Cortex of kidney (tissue), 1 donor: ENCODE data around the gene TTC3.

Source experiments
- DNase-seq: peaks from one replicate; lab custom pipeline; 2025; lab: John Stamatoyannopoulos, UW

Gene TTC3

GRCh38 chr21:37226041-37226920 lies 153.2 kb downstream of the TTC3 start:
- no peak for DNase-seq

- DNase-seq = no peak
Measured at GRCh38 chr21:37227071-37228002, 154.3 kb downstream of the TTC3 start.

- DNase-seq = no peak
Measured at GRCh38 chr21:37228003-37228400, 154.9 kb downstream of the TTC3 start.

- DNase-seq = no peak
Measured at GRCh38 chr21:37230632-37231248, 157.7 kb downstream of the TTC3 start.

- no peak for DNase-seq
Measured at GRCh38 chr21:37231249-37231645, 158.2 kb downstream of the TTC3 start.

GRCh38 chr21:37231671-37232070 lies 158.6 kb downstream of the TTC3 start:
- no peak for DNase-seq

GRCh38 chr21:37232274-37233018 lies 159.4 kb downstream of the TTC3 start:
- no peak for DNase-seq

- no peak for DNase-seq
Measured at GRCh38 chr21:37233551-37234146, 160.6 kb downstream of the TTC3 start.

GRCh38 chr21:37237346-37237745 lies 164.3 kb downstream of the TTC3 start:
- DNase-seq = no peak

GRCh38 chr21:37237764-37238163 lies 164.7 kb downstream of the TTC3 start:
- DNase-seq = no peak

- no peak for DNase-seq
Measured at GRCh38 chr21:37240978-37241377, 167.9 kb downstream of the TTC3 start.

GRCh38 chr21:37241426-37241825 lies 168.4 kb downstream of the TTC3 start:
- no peak for DNase-seq

- no peak for DNase-seq
Measured at GRCh38 chr21:37243961-37244360, 170.9 kb downstream of the TTC3 start.

- no peak for DNase-seq
Measured at GRCh38 chr21:37244501-37245095, 171.5 kb downstream of the TTC3 start.

GRCh38 chr21:37245151-37245550 lies 172.1 kb downstream of the TTC3 start:
- no peak for DNase-seq

- DNase-seq = no peak
Measured at GRCh38 chr21:37248298-37248697, 175.2 kb downstream of the TTC3 start.

GRCh38 chr21:37249112-37249904 lies 176.3 kb downstream of the TTC3 start:
- no peak for DNase-seq

- no peak for DNase-seq
Measured at GRCh38 chr21:37251294-37251634, 178.2 kb downstream of the TTC3 start.
